SJSA1 (cell line): ENCODE results near the gene MEF2B. TPM values are rescaled to one million over a fixed set of nuclear protein-coding genes. Genes with fewer than 3 reads are reported as not detected.
"Not testable (repeated sequence)": the region's sequence is repeated elsewhere in the genome, so short reads cannot be mapped to it uniquely, and the experiment has no call there.

Experiments used
- DNase-seq, 2 experiments: peaks; one replicate each; pipeline ENCODE4 v3.0.0-alpha.2; 2015 to 2020; ENCODE audit warnings: low spot score in 2 of 2, low read depth in 1 of 2
- H3K27ac ChIP-seq: fragments of 250-450 bp; sonication (Bioruptor Pico); 2 replicates; pipeline ENCODE4 v1.5.1; 2020; ENCODE audit warnings: mild to moderate bottlenecking, moderate library complexity
- H3K27me3 ChIP-seq: fragments of 250-450 bp; sonication (Bioruptor Pico); replicated peaks from 2 replicates; pipeline ENCODE4 v1.5.1; 2020; ENCODE audit warnings: mild to moderate bottlenecking, moderate library complexity
- H3K36me3 ChIP-seq: fragments of 250-450 bp; sonication (Bioruptor Pico); 2 replicates; pipeline ENCODE4 v1.5.1; 2020; ENCODE audit warnings: mild to moderate bottlenecking
- H3K4me1 ChIP-seq: fragments of 250-450 bp; sonication (Bioruptor Pico); replicated peaks from 2 replicates; pipeline ENCODE4 v1.6.1; 2021; ENCODE audit warnings: mild to moderate bottlenecking
- H3K4me3 ChIP-seq: fragments of 250-450 bp; sonication (Bioruptor Pico); 2 replicates; pipeline ENCODE4 v1.5.1; 2020; ENCODE audit warnings: mild to moderate bottlenecking
- H3K9me3 ChIP-seq: fragments of 250-450 bp; sonication (Bioruptor Pico); replicated peaks from 2 replicates; pipeline ENCODE4 v1.5.1; 2020; ENCODE audit warnings: mild to moderate bottlenecking
- total RNA-seq: library from RNA; depleted of rRNA; stranded (reverse); fragments of >200 nt; shearing (Covaris generic); gene quantifications from 2 replicates; pipeline ENCODE4 v1.2.3, GENCODE V29; 2014

The MEF2B gene
- total RNA-seq, 1 experiment from 2014 or later, result 0.11 TPM

DNA sequence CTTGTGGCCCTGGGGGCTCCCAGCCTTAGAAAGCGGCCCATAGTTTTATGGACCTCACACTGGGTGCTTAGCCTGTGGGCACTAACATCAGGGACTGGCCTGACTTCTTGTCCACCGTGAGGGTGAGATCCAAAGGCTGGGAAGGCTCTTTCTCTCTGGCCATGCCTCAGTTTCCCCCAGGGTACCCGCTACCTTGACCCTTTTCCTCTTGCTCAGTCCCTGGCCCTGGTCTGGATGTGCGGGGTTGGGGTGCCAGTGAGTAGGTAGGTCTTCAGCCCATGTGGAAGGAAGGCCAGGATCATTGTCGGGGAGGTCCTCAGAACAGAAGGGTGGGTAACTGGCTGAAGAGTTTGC, 30.2 kb downstream of the MEF2B start:
- Histone ChIP-seq H3K27ac (no peak overlapping the region), H3K27me3 (no peaks in the 10 kb centered on the region), H3K4me3 (no peak overlapping the region), H3K4me1 (peaks cover 9% of the 10 kb centered on the region), H3K9me3 (0 out of 2 replicates have a peak, but pooled peaks cover 2% of the 10 kb centered on the region), H3K36me3 (no peaks in the 10 kb centered on the region)
- no peak for DNase-seq

DNA sequence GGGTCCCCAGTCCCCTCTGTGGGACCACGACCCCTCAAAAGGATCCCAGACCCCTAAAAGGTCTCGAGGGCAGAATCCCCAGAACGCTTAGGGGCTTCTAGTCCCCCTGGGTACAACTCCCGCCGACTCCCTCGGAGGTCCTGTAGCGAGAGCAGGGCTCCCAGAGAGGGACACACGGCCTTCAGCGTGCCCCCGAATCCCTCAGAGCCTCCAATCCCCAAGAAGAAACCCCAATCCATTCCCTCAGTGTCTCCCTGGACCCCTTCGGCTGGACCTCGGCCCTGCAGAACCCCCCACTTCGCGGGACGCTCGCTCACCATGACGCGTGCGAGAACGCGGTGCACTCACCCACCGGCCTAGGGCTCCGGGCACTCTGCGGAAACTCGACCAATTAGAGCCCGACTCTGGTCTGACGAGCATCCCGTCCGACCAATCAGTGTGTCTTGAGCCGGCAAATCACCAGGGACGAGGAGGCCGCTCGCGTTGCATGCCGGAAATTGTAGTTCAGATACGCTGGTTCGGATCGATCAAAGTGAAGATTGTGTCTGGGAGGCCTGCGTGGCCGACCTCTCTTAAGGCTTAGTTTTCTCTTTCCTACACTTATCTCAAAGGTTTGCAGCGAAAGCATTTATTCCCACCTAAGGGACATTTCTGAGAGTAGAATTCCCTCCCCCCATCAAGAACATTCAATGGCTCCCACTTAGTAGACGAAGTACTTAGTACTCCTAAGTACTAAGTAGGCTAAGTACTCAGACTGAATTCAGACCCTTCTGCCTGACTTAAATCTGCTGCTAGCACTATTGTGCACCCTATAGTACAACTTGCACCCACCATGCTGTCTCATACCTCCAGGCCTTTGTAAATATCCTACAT, 31.7 kb downstream of the MEF2B start, which contains the start of gene TMEM161A:
TMEM161A (minus strand) TSS at position 370 of the 873 bp plus-strand sequence; CDS start at position 320, 50 bp downstream.
- Histone ChIP-seq H3K36me3 (no peaks in the 10 kb centered on the region), H3K27ac (peak within 1 kb of the TSS; percentile 16; the same call in 1 of the 2 replicates), H3K27me3 (no peaks in the 10 kb centered on the region), H3K4me3 (peak within 1 kb of the TSS; percentile 49), H3K9me3 (0 out of 2 replicates have a peak, but pooled peaks cover 2% of the 10 kb centered on the region), H3K4me1 (peaks cover 9% of the 10 kb centered on the region)
- DNase-seq, result peak; percentile 92 to 97

DNA sequence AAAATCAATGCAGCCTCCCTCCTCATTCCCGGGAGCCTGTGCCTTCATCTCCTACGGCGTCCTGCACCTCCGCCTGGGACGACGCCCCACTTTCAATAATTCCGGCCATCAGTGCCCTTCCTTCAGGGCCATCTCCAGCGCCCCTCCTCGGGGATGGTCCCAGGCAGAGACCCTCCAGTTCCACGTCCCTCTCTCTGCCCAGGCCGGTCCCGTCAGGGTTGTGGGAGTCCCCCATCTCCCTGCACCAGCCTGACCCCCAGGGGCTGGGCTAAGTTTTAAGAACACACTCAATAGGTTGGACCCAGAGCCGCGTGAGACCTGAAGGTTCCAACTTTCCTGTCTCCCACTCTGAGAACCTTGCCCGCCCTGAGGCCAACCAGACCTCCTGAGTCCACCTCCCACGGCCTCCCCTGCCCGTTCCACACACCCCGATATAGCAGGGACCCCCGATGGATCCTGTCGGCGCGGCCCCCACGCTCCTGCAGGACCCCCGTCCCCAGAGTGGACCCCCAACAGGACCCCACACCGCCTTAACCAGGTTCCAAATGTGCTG, 32.4 kb downstream of the MEF2B start:
- H3K27me3 ChIP-seq, result no peaks in the 10 kb centered on the region
- peak overlapping the region; percentile 16; the same call in 1 of the 2 replicates for H3K27ac ChIP-seq

DNA sequence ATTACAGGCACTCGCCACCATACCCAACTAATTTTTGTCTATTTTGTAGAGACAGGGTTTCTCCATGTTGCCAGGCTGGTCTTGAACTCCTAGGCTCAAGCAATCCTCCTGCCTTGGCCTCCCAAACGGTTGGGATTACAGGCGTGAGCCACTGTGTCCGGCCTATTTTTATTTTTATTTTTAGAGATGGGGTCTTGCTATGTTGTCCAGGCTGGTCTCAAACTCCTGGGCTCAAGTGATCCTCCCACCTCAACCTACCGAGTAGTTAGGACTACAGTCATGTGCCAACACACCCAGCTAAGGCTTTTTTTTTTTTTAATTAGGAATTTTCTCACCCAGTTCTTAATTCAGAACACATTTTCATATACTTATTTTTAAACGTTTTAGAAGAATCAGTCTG, 34.4 kb downstream of the MEF2B start:
- not testable (repeated sequence) for H3K27ac ChIP-seq, H3K4me3 ChIP-seq, H3K4me1 ChIP-seq, H3K36me3 ChIP-seq, H3K9me3 ChIP-seq, H3K27me3 ChIP-seq, DNase-seq

More for the DNA sequence above, 32.4 kb downstream of the MEF2B start:
- no peak for DNase-seq
- peak overlapping the region; percentile 49 for H3K4me3 ChIP-seq
- H3K9me3 ChIP-seq, result 0 out of 2 replicates have a peak, but pooled peaks cover 2% of the 10 kb centered on the region
- H3K36me3 ChIP-seq, result no peaks in the 10 kb centered on the region
- peaks cover 9% of the 10 kb centered on the region for H3K4me1 ChIP-seq

DNA sequence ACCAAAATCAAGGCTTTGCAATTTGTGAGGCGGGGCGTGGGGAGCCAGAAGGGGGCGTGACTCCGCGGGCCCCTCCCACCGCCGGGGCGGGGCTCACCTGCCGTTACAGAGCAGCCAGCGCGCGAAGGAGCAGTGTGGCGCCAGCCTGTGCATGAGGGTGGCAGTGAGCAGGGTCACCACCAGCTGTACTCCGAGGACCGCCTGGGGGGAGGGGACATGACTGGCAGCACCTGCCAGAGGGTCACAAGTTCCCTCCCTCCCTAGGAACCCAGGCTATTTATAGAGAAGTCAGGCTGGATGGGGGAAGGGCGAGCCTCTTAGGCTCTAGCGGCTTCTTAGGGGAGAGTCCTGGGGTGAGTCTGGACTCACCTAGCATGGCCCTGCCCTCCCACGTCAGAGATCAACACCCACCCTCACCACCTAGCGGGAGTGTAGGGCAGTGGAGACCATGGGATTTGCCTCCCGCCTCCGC, 35.3 kb downstream of the MEF2B start:
- no peak overlapping the region for H3K27ac ChIP-seq
- H3K4me3 ChIP-seq, result no peak overlapping the region
- no peak for DNase-seq
- H3K36me3 ChIP-seq, result no peaks in the 10 kb centered on the region
- peaks cover 9% of the 10 kb centered on the region for H3K4me1 ChIP-seq
- H3K9me3 ChIP-seq, result 0 out of 2 replicates have a peak, but pooled peaks cover 2% of the 10 kb centered on the region
- H3K27me3 ChIP-seq, result no peaks in the 10 kb centered on the region

DNA sequence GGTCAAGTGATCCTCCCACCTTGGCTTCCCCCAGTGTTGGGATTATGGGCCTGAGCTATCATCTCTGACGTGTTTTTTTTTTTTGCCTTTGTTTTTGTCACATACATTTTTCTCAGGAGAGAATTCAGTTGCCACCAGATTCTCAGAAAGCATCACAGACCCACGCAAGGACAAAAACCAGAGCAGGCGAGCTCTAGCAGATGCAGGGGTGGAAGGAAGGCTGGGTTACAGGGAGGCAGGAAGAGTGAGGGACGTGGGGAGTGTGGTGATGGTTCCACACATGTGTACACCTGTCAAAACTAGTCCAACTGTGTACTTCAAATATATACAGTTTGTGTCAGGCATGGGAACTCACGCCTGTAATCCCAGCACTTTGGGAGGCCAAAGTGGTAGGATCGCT, 36.1 kb downstream of the MEF2B start:
- Histone ChIP-seq H3K4me3 (no peak overlapping the region), H3K27me3 (no peaks in the 10 kb centered on the region), H3K27ac (no peak overlapping the region), H3K36me3 (no peaks in the 10 kb centered on the region), H3K4me1 (peaks cover 9% of the 10 kb centered on the region), H3K9me3 (0 out of 2 replicates have a peak, but pooled peaks cover 2% of the 10 kb centered on the region)
- DNase-seq, result no peak

DNA sequence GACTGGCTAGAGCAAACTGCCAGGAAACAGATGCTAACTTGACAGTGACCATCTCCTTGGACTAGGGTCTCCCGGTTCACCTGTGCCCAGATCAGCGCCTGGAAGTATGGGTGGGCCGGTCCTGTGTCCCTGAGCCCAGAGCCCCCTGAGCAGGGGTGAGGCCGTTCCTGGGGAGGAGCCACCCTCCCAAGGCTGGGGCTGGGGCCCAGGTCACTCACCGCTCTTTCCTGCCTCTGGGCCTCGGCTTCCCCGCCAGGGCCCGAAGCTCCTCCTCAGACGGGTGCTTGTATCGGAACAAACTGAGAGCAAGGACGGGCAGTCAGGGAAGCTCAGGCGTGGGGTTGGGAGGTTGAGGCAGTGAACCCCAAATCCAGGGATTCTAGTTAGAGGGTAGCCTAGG, 37.2 kb downstream of the MEF2B start:
- no peak for DNase-seq
- H3K27me3 ChIP-seq, result no peaks in the 10 kb centered on the region
- H3K9me3 ChIP-seq, result 0 out of 2 replicates have a peak, but pooled peaks cover 2% of the 10 kb centered on the region
- H3K36me3 ChIP-seq, result no peaks in the 10 kb centered on the region
- no peak overlapping the region for H3K27ac ChIP-seq
- peaks cover 6% of the 10 kb centered on the region for H3K4me1 ChIP-seq
- no peak overlapping the region for H3K4me3 ChIP-seq

DNA sequence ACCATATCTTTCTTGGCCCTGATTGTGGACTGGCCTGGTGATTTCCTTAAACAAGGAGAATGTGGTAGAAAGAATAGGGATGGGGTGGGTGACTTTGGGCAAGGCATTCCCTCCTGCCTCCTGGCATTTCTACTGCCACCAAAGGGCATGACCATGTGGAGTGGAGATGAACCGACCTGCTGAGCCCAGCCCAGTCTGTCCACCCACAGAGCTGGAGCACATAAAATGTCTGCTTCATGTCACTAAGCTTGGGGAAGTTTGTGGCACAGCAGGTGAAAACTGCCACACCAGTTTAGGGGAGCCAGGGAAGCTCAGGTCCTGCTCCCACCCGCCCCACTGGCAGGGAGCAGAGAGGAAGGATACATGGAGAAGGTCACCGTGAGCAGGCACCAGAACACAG, 38.1 kb downstream of the MEF2B start:
- DNase-seq, result no peak
- Histone ChIP-seq H3K9me3 (no peaks in the 10 kb centered on the region), H3K4me1 (no peaks in the 10 kb centered on the region), H3K27me3 (no peaks in the 10 kb centered on the region), H3K36me3 (no peaks in the 10 kb centered on the region), H3K27ac (no peak overlapping the region), H3K4me3 (no peak overlapping the region)

DNA sequence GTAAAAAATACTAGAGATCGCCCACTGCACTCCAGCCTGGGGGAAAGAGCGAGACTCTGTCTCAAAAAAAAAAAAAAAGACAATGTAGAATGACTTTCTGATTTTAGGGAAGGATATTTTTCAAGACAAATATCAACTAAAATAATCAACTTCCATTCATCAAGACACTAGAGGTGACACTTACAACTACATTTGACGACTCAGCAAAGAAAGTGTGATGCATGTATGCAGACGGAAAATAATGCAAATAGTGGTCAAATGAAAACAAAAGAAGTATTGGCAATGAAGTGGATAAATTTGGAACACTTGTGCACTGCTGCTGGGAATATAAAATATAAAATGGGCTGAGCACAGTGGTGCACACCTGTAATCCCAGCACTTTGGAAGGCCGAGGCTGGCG, 44.0 kb downstream of the MEF2B start:
- Histone ChIP-seq H3K4me1 (no peaks in the 10 kb centered on the region), H3K36me3 (no peaks in the 10 kb centered on the region), H3K27me3 (no peaks in the 10 kb centered on the region), H3K4me3 (no peak overlapping the region), H3K9me3 (no peaks in the 10 kb centered on the region), H3K27ac (no peak overlapping the region)
- DNase-seq, result no peak

DNA sequence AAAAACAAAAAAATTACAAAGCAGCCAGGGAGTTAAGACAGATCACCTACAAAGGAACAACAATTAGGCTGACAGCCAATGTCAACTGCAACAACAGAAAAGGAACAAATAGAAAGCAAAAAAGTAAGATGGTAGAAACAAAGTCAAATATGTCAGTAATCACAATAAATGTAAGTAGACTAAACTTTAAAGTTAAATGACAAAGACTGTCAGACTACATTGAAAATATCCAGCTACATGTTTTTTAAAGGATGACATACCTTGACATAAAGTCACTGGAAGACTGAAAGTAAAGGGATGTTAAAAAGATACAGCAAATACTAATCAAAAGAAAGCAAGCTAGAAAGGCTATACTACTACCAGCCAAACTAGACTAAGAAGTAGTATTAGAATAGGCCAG, 46.7 kb downstream of the MEF2B start:
- H3K36me3 ChIP-seq, result no peaks in the 10 kb centered on the region
- H3K4me1 ChIP-seq, result no peaks in the 10 kb centered on the region
- H3K4me3 ChIP-seq, result no peak overlapping the region
- no peaks in the 10 kb centered on the region for H3K9me3 ChIP-seq
- no peaks in the 10 kb centered on the region for H3K27me3 ChIP-seq
- no peak for DNase-seq
- H3K27ac ChIP-seq, result no peak overlapping the region

DNA sequence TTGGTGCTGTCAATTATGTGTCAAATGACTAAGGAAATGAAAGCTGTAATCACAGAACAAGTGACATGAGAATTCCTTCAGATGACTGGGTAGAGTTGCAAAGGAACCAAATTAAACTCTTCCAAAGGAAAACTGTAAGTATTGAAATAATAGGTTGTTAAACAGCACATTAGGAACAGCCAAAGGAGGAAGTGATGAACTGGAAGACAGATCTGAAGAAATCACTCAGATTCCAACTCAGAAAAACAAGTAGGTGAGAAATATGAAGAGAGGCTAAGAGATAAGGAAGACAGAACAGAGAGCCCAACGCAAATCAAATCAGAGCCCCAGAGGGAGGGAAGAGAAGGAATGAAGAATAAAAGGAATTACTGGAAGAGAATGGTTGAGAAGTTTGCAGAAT, 47.2 kb downstream of the MEF2B start:
- DNase-seq, result no peak
- Histone ChIP-seq H3K4me1 (no peaks in the 10 kb centered on the region), H3K4me3 (no peak overlapping the region), H3K36me3 (no peaks in the 10 kb centered on the region), H3K27ac (no peak overlapping the region), H3K27me3 (no peaks in the 10 kb centered on the region), H3K9me3 (no peaks in the 10 kb centered on the region)

DNA sequence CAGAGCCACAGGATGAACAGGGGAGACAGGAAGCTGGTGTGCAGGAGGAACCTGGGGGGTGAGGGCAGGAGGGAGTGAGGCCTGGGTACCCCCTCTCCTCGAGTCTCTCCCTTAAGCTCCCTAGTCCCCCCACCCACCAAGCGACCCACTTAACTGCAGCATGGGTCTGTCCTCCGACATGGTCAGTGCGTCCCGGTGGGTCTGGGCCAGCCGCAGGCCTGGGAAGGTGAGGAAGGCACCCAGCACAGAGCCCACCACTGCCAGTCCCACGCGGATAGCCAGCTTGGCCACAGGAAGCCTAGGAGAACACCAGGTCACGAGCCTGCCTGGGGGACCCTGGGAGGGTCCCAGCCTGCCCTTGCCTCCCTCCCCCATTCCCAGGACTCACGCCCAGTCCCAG, 48.7 kb downstream of the MEF2B start:
- Histone ChIP-seq H3K27ac (no peak overlapping the region), H3K9me3 (no peaks in the 10 kb centered on the region), H3K36me3 (no peaks in the 10 kb centered on the region), H3K4me1 (no peaks in the 10 kb centered on the region), H3K4me3 (no peak overlapping the region), H3K27me3 (no peaks in the 10 kb centered on the region)
- no peak for DNase-seq

DNA sequence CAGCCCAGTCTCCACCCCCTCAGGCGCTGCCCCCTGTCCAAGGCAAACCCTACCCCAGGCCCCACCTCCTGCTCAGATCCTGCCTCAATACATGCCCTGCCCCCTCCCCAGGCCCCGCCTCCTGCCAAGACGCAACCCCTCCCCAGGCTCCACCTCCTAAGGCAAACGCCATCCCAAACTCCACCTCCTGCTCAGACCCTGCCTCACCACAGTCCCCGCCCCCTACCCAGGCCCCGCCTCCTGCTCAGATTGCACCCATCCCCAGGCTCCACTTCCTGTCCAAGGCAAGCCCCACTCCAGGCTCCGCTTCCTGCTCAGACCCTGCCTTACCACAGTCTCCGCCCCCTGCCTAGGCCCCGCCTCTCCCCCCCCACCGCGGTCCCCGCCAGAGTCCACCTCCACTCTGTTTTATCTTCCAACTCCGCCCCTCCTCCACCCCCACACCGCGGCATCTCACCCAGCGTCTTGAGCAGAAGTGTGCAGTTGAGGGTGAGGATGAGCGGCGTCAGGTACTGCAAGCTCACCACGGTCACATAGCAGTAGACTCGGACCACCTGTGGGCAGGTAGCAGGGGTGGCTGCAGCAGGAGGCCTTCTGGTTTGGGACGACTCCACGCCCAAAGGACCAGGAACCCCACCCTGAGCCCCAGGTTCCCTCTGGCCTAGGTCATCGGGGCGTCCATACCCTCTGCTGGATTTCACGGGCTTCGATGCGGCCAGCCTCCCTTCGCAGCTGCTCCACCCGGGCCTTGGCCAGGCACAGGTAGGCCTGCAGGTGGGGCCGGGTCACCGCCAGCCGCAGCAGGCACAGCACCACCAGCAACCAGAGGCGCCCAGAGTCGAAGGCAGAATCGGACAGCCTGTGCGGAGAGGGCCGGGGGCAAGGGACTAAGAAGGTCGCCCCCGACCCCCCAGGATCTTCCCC, 49.5 kb downstream of the MEF2B start:
- Histone ChIP-seq H3K27ac (no peak overlapping the region), H3K4me3 (no peak overlapping the region), H3K4me1 (no peaks in the 10 kb centered on the region), H3K36me3 (no peaks in the 10 kb centered on the region), H3K27me3 (no peaks in the 10 kb centered on the region), H3K9me3 (no peaks in the 10 kb centered on the region)
- no peak for DNase-seq
